GM19452 (cell line): Measurements from ENCODE around the gene GOLGA8T.
"Not testable (repeated sequence)": the region's sequence is repeated elsewhere in the genome, so short reads cannot be mapped to it uniquely, and the experiment has no call there.

ENCODE experiments used
- ATAC-seq: cut with Tn5 transposase; IDR thresholded peaks from one replicate; pipeline ENCODE4 v1.9.1; 2021; ENCODE audit not compliant: unreplicated experiment

The GOLGA8T gene, protein sequence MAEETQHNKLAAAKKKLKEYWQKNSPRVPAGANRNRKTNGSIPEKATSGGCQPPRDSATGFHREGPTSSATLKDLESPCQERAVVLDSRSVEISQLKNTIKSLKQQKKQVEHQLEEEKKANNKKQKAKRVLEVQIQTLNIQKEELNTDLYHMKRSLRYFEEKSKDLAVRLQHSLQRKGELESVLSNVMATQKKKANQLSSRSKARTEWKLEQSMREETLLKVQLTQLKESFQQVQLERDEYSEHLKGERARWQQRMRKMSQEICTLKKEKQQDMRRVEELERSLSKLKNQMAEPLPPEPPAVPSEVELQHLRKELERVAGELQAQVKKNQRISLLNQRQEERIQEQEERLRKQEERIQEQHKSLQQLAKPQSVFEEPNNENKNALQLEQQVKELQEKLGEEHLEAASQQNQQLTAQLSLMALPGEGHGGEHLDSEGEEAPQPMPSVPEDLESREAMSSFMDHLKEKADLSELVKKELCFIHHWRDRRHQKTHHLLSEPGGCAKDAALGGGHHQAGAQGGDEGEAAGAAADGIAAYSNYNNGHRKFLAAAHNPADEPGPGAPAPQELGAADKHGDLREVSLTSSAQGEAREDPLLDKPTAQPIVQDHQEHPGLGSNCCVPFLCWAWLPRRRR

DNA sequence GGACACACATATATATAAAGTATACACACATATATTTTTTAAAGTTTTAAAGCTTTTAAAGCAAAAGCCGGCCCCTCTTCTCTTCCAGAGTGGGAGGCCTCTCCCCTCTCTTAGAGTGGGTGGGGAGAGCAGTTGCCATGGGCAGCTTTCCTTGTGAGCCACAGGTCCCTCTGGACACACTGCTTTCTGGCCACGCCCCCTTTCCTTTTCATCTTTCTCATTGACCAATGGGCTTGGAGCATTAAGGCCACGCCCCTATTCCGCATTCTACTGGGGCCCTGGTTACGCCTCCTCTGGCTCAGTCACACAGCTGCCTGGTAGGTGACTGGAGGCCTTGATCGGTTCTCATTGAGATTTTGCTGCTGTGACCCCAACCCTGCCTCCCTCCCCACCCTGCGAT, at the start of gene GOLGA8T:
TSS of gene GOLGA8T (plus strand) at position 301 of the 400 bp plus-strand sequence. CDS start at position 399, 98 bp downstream.
- not testable (repeated sequence) for ATAC-seq

DNA sequence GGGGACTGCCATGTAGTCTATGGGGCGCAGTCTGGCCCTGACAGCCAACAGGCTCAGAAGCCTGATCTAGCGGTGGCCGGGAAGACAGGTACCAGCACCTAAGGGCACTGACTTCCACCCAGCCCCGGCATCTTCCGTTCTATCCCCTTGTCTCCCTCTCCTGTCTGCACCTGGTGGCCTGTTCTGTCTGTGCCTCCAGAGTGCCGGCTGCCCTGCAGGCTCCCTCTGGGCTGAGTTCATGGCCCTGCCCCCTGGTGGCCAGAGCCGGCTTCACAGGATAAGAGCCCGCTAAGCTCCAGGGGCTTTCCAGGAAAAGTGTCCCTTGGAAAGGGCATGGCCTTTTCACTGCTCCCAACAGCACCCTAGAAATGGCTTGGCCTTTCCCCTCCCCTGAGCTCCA, 37.0 kb upstream of the GOLGA8T start:
- not testable (repeated sequence) for ATAC-seq

DNA sequence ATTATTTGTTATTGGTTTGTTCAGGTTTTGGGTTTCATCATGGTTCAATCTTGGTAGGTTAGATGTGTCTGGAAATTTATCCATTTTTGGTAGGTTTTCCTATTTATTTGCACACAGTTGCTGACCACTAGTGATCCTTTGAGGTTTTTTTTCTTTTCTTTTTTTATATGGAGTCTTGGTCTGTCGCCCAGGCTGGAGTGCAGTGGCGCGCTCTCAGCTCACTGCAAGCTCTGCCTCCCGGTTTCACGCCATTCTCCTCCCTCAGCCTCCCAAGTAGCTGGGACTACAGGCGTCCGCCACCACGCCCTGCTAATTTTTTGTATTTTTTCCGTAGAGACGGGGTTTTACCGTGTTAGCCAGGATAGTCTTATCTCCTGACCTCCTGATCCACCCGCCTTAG, 32.0 kb upstream of the GOLGA8T start:
- ATAC-seq: not testable (repeated sequence)

DNA sequence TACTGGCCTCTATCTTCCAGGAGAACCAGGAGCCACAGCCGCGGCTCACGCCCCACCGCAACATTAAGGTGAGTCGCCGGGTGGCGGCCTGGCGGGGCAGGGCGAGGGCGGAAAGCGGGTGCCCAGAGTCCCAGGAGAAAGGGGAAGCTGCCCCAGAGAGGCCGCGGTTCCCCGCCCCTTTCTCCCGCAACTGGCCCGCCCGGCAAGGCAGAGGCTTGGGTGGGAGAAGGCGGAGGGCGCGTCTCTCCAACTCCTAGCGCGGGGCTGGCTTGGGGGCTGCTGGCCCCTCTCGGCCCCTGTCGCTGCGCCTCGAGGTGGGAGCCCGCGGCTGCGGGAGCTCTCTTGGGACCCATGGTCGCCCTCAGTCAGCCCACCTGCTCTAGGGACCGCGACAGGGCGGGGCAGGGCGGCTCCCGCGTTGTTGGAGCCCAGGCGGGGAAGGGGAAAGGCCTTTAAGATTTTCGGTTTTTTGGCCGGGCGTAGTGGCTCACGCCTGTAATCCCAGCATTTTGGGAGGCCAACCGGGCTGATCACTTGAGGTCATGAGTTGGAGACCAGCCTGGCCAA, 30.8 kb upstream of the GOLGA8T start:
- not testable (repeated sequence) for ATAC-seq

DNA sequence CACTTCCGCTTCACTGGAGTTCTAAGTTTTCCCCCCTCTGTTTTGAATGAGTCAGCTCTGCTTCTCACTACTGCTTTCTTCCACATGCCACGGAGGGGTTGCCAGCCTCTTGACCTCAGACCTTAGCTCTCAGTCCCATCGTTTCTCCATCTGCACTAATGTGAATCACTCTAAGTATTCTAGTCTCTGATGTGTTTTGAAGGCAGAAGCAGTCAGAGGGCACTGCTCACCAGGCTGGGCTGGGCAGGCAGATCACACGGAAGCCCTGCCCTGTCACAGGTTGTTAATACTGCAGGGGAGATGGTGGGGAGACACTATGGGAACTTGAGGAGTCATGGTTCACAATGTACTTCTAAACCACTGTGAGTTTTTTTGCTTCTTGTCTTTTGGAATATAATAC, 24.3 kb upstream of the GOLGA8T start:
- not testable (repeated sequence) for ATAC-seq

DNA sequence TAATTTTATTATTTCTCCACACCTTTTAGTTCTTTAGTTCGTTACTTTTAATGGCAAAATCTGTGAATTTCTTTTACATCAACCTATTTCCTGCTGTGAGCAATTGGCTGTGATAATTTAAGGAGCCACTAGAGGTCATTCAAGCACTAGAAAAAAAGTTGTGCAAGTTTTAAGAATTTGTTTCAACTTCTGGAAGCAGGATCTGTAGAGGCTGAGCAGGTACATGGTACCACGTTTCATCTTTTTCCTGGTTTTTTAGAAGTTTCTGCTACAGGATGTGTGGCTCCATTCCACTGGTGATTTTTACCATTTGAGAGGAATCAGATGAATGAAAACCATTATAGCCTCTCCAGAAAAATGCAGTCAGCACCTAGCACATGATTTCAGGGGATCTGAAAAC, 4.8 kb upstream of the GOLGA8T start:
- not testable (repeated sequence) for ATAC-seq

DNA sequence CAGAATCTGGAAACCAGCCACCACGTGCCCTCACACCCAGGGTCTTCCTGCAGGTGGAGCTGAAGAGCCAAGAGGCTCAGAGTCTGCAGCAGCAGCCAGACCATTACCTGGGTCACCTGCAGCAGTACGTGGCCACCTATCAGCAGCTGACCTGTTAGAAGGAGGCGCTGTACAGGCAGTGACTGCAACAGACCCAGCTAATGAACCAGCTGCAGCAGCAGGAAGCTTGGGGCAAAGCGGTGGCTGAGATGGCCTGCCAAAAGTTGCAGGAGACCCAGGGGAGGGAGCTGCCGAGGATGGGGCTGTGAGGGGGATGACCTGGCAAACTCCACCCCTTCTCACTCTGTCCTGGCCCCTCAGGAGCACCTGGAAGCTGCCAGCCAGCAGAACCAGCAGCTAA, 8.4 kb downstream of the GOLGA8T start:
- ATAC-seq: not testable (repeated sequence)

DNA sequence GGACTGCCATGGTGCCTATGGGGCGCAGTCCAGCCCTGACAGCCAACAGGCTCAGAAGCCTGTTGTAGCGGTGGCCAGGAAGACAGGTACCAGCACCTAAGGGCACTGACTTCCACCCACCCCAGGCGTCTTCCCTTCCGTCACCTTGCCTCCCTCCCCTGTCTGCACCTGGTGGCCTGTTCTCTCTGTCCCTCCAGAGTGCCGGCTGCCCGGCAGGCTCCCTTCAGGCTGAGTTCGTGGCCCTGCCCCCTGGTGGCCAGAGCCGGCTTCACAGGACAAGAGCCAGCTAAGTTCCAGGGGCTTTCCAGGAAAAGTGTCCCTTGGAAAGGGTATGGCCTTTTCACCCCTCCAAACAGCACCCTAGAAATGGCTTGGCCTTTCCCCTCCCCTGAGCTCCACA, 15.0 kb downstream of the GOLGA8T start:
- not testable (repeated sequence) for ATAC-seq

DNA sequence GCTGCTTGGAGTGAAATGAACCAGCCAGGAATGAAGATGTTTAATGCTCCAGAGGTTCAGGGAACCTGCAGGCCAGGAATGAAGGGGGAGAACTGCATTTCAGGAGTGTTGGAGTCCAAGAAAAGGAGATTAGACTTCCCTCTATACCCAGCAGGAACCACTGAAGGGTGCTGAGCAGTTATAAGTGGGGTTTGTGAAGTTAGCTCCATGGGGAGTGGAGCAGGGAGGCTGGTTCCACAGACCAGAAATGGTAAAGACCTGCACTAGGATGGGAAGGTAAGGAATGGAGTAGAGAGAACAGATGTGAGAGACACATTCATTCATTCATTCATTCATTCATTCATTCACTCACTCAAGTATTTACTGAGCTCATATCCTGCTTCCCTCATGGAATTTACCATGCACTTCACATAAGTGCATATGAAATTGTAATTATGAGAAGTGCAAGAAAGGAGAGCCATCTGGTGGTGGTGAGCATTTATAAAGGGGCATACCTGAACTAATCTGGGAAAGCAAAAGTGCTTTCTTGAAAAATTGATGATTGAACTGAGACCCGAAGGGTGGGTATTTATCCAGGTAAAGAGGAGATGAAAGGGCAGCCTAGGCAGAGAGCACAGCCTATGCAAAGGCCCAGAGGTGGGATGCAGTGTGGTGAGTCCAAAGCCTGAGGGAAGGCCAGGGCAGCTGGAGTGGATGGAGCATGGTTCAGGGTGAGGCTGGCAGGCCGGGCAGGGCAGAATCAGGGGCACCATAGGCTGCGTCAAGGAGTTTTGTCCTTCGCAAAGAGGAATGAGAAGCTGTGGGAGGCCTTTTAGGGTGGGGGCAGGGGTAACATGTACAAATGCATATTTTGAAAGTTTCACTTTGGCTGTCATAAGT, 27.9 kb downstream of the GOLGA8T start:
- ATAC-seq: not testable (repeated sequence)

DNA sequence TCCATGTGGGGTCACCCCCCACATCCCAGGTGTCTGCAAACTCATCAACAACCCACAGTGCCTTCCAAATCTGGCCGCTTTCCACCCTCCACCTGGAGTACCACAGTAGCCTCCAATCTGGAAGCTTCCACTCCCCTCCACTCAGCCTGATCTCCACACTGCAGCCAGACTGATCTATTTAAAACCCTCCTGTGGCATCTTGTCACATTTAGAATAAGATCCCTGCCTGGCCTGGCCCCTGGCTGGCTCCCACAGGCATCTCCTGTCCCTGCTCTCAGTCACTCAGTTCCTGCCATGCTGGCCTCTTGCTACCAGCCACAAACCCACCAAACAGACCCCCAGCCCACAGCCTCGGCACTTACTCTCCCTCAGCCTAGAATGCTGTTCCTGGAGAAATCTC, 28.9 kb downstream of the GOLGA8T start:
- ATAC-seq: not testable (repeated sequence)

DNA sequence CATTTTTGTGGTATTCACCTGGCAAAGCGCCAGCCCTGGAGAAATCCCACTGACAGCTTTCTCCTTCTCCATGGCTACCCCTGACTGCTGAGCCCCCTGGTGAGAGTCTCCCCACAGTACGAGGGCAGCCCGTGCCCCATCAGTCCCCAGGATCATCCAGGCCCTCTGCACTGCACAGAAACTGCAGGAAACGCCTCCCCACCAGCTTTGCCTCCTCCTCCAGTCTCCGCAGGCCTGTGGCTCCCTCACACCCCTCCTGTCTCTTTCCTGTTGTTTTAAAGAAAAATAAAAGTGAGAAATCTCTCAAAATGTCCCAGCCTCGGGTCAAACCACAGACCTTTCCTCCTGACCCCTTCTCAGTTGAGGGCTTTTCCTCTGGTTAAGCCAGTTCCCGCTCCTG, 29.4 kb downstream of the GOLGA8T start:
- ATAC-seq: not testable (repeated sequence)

DNA sequence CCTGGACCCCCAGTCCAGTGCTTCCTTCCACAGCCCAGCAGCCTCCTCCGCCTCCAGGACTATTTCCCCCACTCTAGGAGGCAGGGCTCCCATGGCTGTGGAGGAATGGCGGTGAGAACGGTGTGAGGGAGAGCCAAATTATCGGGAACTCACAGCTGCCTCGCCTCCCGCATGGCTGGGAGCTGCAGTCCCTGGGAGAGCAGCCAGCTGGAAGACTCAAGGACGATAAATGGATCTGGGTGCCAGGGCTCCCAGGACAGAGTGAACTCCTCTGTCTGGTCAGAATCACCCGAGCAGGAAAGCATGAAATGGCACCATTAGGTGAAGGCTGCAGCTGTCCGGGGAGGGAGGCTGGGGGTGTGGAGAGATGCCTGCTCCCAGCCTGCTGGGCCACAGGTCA, 32.6 kb downstream of the GOLGA8T start:
- ATAC-seq: not testable (repeated sequence)

DNA sequence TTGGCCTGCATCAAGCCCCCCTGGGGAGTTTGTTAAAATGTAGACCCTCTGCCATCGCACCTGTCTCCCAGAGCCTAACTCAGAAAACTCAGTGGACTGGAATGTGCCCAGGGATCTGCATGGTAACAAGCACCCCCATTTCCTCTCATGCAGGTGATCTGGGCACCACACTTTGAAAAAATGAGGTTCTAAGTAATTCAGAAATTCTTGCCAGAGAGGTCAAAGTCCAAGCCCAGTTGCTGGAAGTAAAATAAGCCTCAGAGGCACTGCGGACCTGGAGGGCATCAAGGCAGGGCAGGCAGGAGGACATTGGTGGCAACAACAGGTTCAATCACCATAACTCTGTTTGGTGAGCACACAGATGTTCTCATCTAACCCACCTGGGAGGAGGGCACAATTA, 33.0 kb downstream of the GOLGA8T start:
- ATAC-seq: not testable (repeated sequence)

DNA sequence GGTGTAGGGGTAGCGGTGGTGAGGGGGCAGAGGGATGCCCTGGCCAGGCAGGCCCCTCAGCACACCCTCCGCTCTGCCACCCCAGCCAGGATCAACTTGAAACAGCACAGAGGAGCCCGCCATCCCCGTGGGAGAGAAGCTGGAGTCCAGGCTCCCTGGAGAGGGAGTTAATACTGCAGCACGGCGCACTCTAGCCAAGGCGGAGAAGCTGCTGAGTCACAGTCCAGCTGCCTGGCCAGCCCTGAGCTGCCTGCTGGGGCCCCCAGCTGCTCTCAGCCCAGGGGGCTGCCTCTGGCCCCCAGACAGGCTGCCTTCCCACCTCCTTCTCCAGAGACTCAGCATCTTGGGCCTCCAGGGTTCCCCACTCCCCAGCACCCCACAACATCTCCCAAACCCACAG, 36.6 kb downstream of the GOLGA8T start:
- ATAC-seq: not testable (repeated sequence)

DNA sequence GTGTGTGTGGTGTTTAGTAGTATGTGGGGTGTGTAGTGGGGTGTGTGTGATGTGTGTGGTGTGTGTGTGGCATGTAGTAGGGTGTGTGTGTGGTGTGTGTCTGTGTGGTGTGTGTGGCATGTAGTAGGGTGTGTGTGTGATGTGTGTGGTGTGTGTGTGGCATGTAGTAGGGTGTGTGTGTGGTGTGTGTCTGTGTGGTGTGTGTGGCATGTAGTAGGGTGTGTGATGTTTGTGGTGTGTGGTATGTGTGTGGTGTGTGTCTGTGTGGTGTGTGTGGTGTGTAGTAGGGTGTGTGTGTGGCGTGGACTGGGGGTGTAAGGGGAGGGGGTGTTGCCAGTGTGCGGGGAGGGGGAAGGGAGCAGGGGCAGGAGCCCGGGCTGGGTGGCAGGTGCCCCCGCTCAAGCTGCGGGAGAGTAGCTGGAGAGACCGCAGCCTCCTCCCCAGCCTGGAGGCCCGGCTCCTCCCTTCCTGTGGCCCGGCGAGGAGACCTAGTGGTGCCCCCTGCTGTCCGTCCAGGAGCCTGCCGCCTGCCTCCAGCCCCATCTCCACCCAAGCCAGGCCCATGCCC, 38.3 kb downstream of the GOLGA8T start:
- not testable (repeated sequence) for ATAC-seq

DNA sequence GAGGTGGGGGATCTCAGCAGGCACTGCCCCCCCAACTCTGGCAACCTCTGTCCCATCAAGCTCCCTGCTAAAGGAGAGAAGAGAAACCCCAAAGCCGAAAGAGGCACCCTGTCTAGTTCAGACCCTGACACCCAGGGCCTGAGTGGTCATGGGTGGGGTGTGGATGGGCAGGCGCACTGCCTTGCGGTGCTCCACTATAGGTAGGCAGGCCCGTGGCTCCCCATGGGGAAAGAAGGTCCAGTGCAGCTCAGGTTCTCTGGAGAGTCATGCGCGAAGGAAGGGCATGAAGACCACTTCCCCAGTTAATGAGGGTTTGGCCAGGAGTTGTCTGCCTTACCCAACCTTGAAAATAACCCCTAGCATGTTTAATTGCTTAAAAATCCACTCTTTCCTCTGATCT, 40.4 kb downstream of the GOLGA8T start:
- ATAC-seq: not testable (repeated sequence)

DNA sequence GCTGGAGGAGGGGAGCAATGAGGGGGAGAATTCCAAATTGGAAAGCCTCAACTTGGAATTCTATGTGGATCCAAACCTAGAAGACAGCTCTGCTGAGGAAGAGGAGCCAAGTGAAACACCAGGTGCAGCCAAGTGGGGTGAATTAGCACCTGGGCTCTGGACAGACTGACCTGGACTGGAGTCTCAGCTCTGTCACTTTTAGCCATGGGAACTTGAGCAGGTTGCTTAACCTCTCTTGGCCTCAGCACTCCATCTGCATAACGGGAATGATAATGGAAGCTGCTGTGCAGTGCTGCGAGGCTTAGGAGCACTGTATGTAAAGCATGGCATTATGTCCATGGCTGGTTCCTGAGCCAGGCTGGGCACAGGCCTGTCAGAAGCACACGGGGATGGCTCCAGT, 41.8 kb downstream of the GOLGA8T start:
- ATAC-seq: not testable (repeated sequence)

DNA sequence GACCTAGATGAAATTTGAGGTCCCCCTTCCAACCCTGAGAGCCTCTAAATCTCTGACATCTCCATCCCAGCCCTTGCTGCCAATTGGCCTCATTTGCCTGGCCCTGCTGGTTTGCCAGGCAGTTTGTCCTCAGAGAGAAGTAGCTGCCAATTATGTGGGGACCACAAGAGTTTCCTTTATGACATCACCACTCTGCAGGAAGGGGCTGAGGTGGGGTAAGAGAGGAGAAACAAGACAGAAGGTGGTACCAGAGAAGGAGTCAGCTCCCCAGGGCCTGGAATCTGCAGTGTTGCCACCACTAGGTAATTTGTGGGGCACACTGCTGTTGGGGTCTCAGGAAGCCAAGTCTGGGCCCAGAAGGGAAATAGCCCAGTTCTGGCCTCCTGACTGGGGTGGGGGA, 45.0 kb downstream of the GOLGA8T start:
- not testable (repeated sequence) for ATAC-seq

DNA sequence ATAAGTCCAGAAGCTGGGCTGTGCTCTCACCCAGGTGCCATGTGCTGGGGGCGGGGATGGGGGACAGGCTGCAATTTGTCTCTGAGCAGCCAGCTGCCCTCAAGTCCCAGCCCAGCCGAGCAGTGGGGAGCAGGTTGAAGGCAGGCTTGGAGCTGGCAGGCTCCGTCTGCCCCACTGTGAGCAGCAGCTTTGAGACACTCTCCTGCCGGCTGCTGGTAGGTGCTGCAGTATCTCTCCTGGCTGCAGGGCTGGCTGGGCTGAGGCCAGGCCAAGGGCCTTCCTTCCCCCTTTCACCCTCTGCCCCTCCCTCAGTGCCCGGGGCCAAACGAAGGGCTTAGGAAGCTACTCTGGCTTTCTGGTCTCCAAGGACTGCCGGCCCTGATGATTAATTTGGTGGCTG, 50.6 kb downstream of the GOLGA8T start:
- ATAC-seq: not testable (repeated sequence)

DNA sequence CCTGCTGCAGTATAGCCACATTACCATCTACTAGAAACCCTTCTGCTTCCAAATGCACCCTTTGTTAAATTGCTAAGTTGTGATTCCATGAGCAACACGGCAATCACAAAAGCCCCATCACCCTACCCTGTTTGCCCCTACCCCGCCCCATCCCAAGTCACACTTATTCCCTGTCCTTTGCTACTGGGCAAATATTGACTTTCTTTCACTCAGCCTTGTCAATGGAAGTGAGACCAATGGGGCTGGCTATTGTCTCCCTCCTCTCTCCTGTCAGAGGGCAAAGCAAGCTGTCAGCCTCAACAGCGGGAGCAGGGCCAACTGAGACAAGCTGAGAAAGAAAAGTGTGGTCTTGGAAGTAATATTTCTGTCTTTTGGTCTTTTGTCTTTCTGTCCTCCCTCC, 52.6 kb downstream of the GOLGA8T start:
- not testable (repeated sequence) for ATAC-seq

DNA sequence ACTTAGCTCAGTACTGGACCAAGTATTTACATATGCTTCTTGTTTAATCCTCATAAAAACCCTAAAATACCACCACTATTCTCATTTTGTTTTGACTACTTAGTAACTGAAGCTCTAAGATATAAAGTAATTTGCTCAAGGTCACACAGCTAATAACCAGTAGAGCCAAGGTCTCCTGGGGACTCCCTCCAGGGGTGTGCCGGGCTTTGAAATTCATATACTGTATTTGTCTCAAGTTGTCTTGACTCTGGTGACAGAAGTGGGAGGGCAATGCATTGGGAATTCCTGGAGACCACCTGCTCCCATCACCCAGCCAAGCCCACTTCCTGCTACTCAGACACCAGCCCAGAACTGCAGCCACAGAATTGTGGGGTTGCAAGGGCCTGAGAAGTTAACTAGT, 54.9 kb downstream of the GOLGA8T start:
- ATAC-seq: not testable (repeated sequence)
